Measurements from ENCODE around the gene SLC1A7.
A peak's percentile ranks its signal among the peaks of the same experiment; 100 is the strongest.

Gene SLC1A7

GRCh38 chr1:53060579-53060978 lies 81.9 kb downstream of the SLC1A7 start:
- no peak overlapping the region for H3K4me3 ChIP-seq (replicated peaks in 1 of 2; ENCODE audit: low read depth in 2 of 2, low read length in 2 of 2)
- TF ChIP-seq, protein P1, sequence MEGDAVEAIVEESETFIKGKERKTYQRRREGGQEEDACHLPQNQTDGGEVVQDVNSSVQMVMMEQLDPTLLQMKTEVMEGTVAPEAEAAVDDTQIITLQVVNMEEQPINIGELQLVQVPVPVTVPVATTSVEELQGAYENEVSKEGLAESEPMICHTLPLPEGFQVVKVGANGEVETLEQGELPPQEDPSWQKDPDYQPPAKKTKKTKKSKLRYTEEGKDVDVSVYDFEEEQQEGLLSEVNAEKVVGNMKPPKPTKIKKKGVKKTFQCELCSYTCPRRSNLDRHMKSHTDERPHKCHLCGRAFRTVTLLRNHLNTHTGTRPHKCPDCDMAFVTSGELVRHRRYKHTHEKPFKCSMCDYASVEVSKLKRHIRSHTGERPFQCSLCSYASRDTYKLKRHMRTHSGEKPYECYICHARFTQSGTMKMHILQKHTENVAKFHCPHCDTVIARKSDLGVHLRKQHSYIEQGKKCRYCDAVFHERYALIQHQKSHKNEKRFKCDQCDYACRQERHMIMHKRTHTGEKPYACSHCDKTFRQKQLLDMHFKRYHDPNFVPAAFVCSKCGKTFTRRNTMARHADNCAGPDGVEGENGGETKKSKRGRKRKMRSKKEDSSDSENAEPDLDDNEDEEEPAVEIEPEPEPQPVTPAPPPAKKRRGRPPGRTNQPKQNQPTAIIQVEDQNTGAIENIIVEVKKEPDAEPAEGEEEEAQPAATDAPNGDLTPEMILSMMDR (IDR thresholded peaks at IDR 0.05; ENCODE audit: low read depth, low read length), result no peak
- DNase-seq (ENCODE audit: low read depth in 2 of 2), result peak; percentile 69 to 74

DNA sequence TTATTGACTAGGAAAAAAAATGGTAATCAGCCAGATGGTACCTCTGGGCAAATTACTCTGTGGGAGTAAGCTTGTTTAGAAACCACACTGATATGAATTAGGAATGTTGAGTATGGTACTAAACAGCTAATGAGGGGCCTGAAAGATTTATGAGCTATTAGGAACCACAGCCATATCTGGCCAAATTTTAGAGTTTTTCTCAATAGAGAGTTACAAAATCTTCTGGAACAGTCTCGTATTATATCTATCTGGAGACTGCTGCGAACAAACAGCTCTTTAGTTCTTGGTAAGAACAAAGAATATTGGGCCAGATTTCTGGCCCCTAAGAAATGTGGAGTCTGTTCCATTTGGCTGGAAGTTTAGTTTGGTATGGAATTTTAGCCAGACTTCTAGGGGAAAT lies 85.3 kb downstream of the SLC1A7 start:
- TF ChIP-seq, protein P1 (IDR thresholded peaks at IDR 0.05; ENCODE audit: low read depth, low read length), result no peak
- DNase-seq (ENCODE audit: low read depth in 2 of 2), result peak in 1 of 2 donors; percentile 59
- H3K4me3 ChIP-seq (replicated peaks in 1 of 2; ENCODE audit: low read depth in 2 of 2, low read length in 2 of 2), result no peak overlapping the region

GRCh38 chr1:53051676-53052075 lies 90.8 kb downstream of the SLC1A7 start:
- no peak overlapping the region for H3K4me3 ChIP-seq (replicated peaks in 1 of 2; ENCODE audit: low read depth in 2 of 2, low read length in 2 of 2)
- no peak for DNase-seq (ENCODE audit: low read depth in 2 of 2)
- TF ChIP-seq, protein P1 (IDR thresholded peaks at IDR 0.05; ENCODE audit: low read depth, low read length), result no peak

GRCh38 chr1:53050310-53050709 lies 92.1 kb downstream of the SLC1A7 start:
- H3K4me3 ChIP-seq (replicated peaks in 1 of 2; ENCODE audit: low read depth in 2 of 2, low read length in 2 of 2), result no peak overlapping the region
- DNase-seq (ENCODE audit: low read depth in 2 of 2), result no peak
- TF ChIP-seq, protein P1 (IDR thresholded peaks at IDR 0.05; ENCODE audit: low read depth, low read length), result no peak

- peak in 1 of 2 donors; percentile 31 for DNase-seq (ENCODE audit: low read depth in 2 of 2)
- TF ChIP-seq, protein P1 (IDR thresholded peaks at IDR 0.05; ENCODE audit: low read depth, low read length), result no peak
- no peak overlapping the region for H3K4me3 ChIP-seq (replicated peaks in 1 of 2; ENCODE audit: low read depth in 2 of 2, low read length in 2 of 2)
Observed at GRCh38 chr1:53049574-53049967, 92.9 kb downstream of the SLC1A7 start.

GRCh38 chr1:53048960-53049573 lies 93.4 kb downstream of the SLC1A7 start:
- no peak for DNase-seq (ENCODE audit: low read depth in 2 of 2)
- H3K4me3 ChIP-seq (replicated peaks in 1 of 2; ENCODE audit: low read depth in 2 of 2, low read length in 2 of 2), result no peak overlapping the region
- TF ChIP-seq, protein P1 (IDR thresholded peaks at IDR 0.05; ENCODE audit: low read depth, low read length), result no peak
